SU-DHL-6 (cell line): ENCODE data around the gene WBP4.

Source experiments
- EZH2phosphoT487 ChIP-seq: fragments of 200-600 bp; sonication (generic), shearing (Covaris generic); conservative IDR thresholded peaks from 2 replicates; pipeline ENCODE4 v1.6.1; 2018; ENCODE audit warnings: mild to moderate bottlenecking, antibody characterized with exemption, low read length, moderate library complexity, mixed read lengths
- TF ChIP-seq, protein P1 (sequence below): fragments of 200-600 bp; sonication (generic); IDR thresholded peaks from one replicate; pipeline ENCODE4 v1.5.1; 2017; ENCODE audit warnings: antibody characterized with exemption, mild to moderate bottlenecking, low read length, moderate library complexity; ENCODE audit not compliant: insufficient read depth, poor library complexity, severe bottlenecking

DNA sequence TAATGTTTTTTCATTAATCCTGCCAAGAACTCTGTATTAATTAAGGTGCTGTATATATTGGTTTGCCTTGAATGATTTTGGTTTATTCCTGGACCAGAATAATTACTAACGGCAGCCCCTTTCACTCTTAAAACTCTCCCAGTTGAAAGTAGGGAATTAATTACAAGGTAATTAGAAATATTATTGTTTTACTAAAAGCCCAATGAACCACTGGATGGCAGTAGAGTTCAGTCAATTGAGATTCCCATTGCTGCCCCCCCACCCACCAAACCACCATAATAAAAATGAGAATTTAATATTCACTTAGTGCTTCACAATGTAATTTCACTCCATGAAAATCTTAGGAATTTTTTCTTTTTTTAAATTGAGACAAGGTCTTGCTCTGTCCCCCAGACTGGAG, 13.7 kb downstream of the WBP4 start:
- TF ChIP-seq, protein P1, sequence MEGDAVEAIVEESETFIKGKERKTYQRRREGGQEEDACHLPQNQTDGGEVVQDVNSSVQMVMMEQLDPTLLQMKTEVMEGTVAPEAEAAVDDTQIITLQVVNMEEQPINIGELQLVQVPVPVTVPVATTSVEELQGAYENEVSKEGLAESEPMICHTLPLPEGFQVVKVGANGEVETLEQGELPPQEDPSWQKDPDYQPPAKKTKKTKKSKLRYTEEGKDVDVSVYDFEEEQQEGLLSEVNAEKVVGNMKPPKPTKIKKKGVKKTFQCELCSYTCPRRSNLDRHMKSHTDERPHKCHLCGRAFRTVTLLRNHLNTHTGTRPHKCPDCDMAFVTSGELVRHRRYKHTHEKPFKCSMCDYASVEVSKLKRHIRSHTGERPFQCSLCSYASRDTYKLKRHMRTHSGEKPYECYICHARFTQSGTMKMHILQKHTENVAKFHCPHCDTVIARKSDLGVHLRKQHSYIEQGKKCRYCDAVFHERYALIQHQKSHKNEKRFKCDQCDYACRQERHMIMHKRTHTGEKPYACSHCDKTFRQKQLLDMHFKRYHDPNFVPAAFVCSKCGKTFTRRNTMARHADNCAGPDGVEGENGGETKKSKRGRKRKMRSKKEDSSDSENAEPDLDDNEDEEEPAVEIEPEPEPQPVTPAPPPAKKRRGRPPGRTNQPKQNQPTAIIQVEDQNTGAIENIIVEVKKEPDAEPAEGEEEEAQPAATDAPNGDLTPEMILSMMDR = no peak
- TF ChIP-seq EZH2phosphoT487 = no peak
